ACC112 (cell line): ENCODE results near the gene KBTBD6.
"Not testable (repeated sequence)": the region's sequence is repeated elsewhere in the genome, so short reads cannot be mapped to it uniquely, and the experiment has no call there.

Source experiments
- H2AFZ ChIP-seq: fragments of 200-600 bp; sonication (generic); one replicate; pipeline ENCODE4 v1.6.0; 2017; ENCODE audit warnings: antibody characterized with exemption, low read length; ENCODE audit not compliant: unreplicated experiment
- H3K27ac ChIP-seq: fragments of 200-600 bp; sonication (generic); 2 replicates; pipeline ENCODE4 v1.5.1; 2014; ENCODE audit warnings: low read depth, mild to moderate bottlenecking, antibody characterized with exemption, low read length, moderate library complexity
- H3K27me3 ChIP-seq: fragments of 200-600 bp; sonication (generic); 2 replicates; pipeline ENCODE4 v1.6.1; 2014; ENCODE audit warnings: mild to moderate bottlenecking, antibody characterized with exemption, low read length, moderate library complexity, mixed read lengths; ENCODE audit not compliant: insufficient read depth
- H3K36me3 ChIP-seq: fragments of 200-600 bp; sonication (generic); 2 replicates; pipeline ENCODE4 v1.6.1; 2016; ENCODE audit warnings: mild to moderate bottlenecking, antibody characterized with exemption, low read length, moderate library complexity, mixed read lengths; ENCODE audit not compliant: insufficient read depth
- H3K4me1 ChIP-seq: fragments of 200-600 bp; sonication (generic); one replicate; pipeline ENCODE4 v1.6.1; 2016; ENCODE audit warnings: low read length, mixed read lengths; ENCODE audit not compliant: insufficient read depth, unreplicated experiment, control insufficient read depth
- H3K4me3 ChIP-seq: fragments of 200-600 bp; sonication (generic); 2 replicates; pipeline ENCODE4 v1.5.1; 2014; ENCODE audit warnings: mild to moderate bottlenecking, low read depth, low read length
- H3K79me2 ChIP-seq: fragments of 200-600 bp; sonication (generic); one replicate; pipeline ENCODE4 v1.6.0; 2016; ENCODE audit warnings: low read length; ENCODE audit not compliant: control insufficient read depth, unreplicated experiment, insufficient read depth

KBTBD6 gene

GRCh38 chr13:41098761-41099160 is 33.8 kb downstream of the KBTBD6 start:
- no peak overlapping the region for H3K4me3 ChIP-seq
- no peaks in the 10 kb centered on the region for H3K79me2 ChIP-seq
- no peak overlapping the region for H3K27ac ChIP-seq
- H3K36me3 ChIP-seq: no peaks in the 10 kb centered on the region
- no peaks in the 10 kb centered on the region for H3K4me1 ChIP-seq
- H3K27me3 ChIP-seq: no peaks in the 10 kb centered on the region
- H2AFZ ChIP-seq: no peak overlapping the region

GRCh38 chr13:41095681-41096080 is 36.9 kb downstream of the KBTBD6 start:
- not testable (repeated sequence) for H3K27me3 ChIP-seq, H3K36me3 ChIP-seq, H3K4me3 ChIP-seq, H3K4me1 ChIP-seq, H3K79me2 ChIP-seq, H3K27ac ChIP-seq, H2AFZ ChIP-seq

GRCh38 chr13:41085961-41086585 is 46.5 kb downstream of the KBTBD6 start:
- Histone ChIP-seq H3K4me1 (no peaks in the 10 kb centered on the region), H3K79me2 (no peaks in the 10 kb centered on the region), H2AFZ (no peak overlapping the region), H3K27ac (no peak overlapping the region), H3K27me3 (no peaks in the 10 kb centered on the region), H3K36me3 (no peaks in the 10 kb centered on the region; the same call in 1 of the 2 replicates), H3K4me3 (no peak overlapping the region)

- H3K79me2 ChIP-seq: no peaks in the 10 kb centered on the region
- no peak overlapping the region for H3K27ac ChIP-seq
Measured at GRCh38 chr13:41079725-41080124, 52.9 kb downstream of the KBTBD6 start.

More at GRCh38 chr13:41079725-41080124, 52.9 kb downstream of the KBTBD6 start:
- no peaks in the 10 kb centered on the region for H3K27me3 ChIP-seq
- no peaks in the 10 kb centered on the region for H3K4me1 ChIP-seq
- no peak overlapping the region for H2AFZ ChIP-seq
- peaks cover 22% of the 10 kb centered on the region for H3K36me3 ChIP-seq
- no peak overlapping the region for H3K4me3 ChIP-seq
